ENCODE measurements around the gene C17orf114.

DNA sequence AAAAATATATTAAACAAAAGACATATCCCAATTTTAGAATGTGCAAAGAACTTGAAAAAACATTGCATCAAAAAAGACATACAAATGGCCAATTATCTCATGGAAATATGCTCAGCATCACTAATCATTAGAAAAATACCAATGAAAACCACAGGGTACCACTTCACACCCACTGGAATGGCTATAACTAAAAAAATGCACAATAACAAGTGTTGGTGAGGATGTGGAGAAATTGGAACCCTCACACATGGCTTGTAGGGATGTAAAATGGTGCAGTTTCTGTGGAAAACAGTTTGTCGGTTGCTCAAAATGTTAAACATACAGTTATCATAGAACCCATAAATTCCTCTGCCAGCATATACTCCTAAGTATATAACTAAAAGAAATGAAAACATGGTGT lies 7.0 kb downstream of the C17orf114 start:
- TF ChIP-seq, protein P1, sequence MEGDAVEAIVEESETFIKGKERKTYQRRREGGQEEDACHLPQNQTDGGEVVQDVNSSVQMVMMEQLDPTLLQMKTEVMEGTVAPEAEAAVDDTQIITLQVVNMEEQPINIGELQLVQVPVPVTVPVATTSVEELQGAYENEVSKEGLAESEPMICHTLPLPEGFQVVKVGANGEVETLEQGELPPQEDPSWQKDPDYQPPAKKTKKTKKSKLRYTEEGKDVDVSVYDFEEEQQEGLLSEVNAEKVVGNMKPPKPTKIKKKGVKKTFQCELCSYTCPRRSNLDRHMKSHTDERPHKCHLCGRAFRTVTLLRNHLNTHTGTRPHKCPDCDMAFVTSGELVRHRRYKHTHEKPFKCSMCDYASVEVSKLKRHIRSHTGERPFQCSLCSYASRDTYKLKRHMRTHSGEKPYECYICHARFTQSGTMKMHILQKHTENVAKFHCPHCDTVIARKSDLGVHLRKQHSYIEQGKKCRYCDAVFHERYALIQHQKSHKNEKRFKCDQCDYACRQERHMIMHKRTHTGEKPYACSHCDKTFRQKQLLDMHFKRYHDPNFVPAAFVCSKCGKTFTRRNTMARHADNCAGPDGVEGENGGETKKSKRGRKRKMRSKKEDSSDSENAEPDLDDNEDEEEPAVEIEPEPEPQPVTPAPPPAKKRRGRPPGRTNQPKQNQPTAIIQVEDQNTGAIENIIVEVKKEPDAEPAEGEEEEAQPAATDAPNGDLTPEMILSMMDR (IDR thresholded peaks at IDR 0.05): no peak
- no peak for TF ChIP-seq POLR2A (IDR thresholded peaks at IDR 0.05)
